Spleen (tissue), 11 donors: ENCODE results near the gene PRKACA. TPM values are rescaled to one million over a fixed set of nuclear protein-coding genes. Genes with fewer than 3 reads are reported as not detected.

ENCODE experiments used
- DNase-seq: peaks from one replicate; pipeline ENCODE4 v3.0.0-alpha.2; 2020
- H3K27ac ChIP-seq, 8 donors: fragments of 200-600 bp; sonication (generic) in 7 of 8; 1 replicate in 4 of 8; 2 replicates in 4 of 8; pipeline versions ENCODE4 v1.5.0 to v1.8.0; 2016 to 2021; ENCODE audit warnings: inconsistent platforms in 4 of 8, mild to moderate bottlenecking in 4 of 8, moderate library complexity in 1 of 8
- H3K27me3 ChIP-seq, 7 donors: fragments of 200-600 bp; sonication (generic) in 6 of 7; replicated peaks in 1 of 7; 1 replicate in 4 of 7; 2 replicates in 3 of 7; pipeline versions ENCODE4 v1.5.0 to v1.8.0; 2016 to 2021; ENCODE audit warnings: inconsistent platforms in 3 of 7, mild to moderate bottlenecking in 1 of 7
- H3K36me3 ChIP-seq, 6 donors: fragments of 200-600 bp; sonication (generic) in 5 of 6; 1 replicate in 4 of 6; 2 replicates in 2 of 6; pipeline versions ENCODE4 v1.5.0 to v1.8.0; 2016 to 2021; ENCODE audit warnings: inconsistent platforms in 2 of 6
- H3K4me1 ChIP-seq, 6 donors: fragments of 200-600 bp; sonication (generic) in 5 of 6; 1 replicate in 3 of 6; 2 replicates in 3 of 6; pipeline versions ENCODE4 v1.5.0 to v1.8.0; 2016 to 2021; ENCODE audit warnings: inconsistent platforms in 3 of 6
- H3K4me3 ChIP-seq, 8 donors: fragments of 200-600 bp; sonication (generic) in 7 of 8; 1 replicate in 4 of 8; 2 replicates in 4 of 8; pipeline versions ENCODE4 v1.5.0 to v1.8.0; 2016 to 2021; ENCODE audit warnings: inconsistent platforms in 4 of 8, mild to moderate bottlenecking in 4 of 8, moderate library complexity in 2 of 8
- H3K9me3 ChIP-seq, 8 donors: fragments of 200-600 bp; sonication (generic) in 7 of 8; 1 replicate in 4 of 8; 2 replicates in 4 of 8; pipeline versions ENCODE4 v1.5.0 to v1.8.0; 2016 to 2021; ENCODE audit warnings: inconsistent platforms in 4 of 8
- CTCF ChIP-seq, 11 experiments: fragments of 200-600 bp in 7 of 11; fragments of 450-650 bp in 4 of 11; sonication (generic) in 4 of 11; IDR thresholded peaks in 8 of 11; conservative IDR thresholded peaks in 3 of 11; 1 replicate in 7 of 11; 2 replicates in 4 of 11; pipeline versions ENCODE4 v1.4.0 to v1.8.0; 2016 to 2021; ENCODE audit warnings: antibody characterized with exemption in 11 of 11, inconsistent platforms in 4 of 11, mild to moderate bottlenecking in 1 of 11
- POLR2A ChIP-seq, 3 donors: fragments of 450-650 bp; IDR thresholded peaks; one replicate each; pipeline ENCODE4 v1.5.1; 2017; ENCODE audit warnings: antibody characterized with exemption in 3 of 3, mild to moderate bottlenecking in 1 of 3
- POLR2AphosphoS5 ChIP-seq, 3 donors: sonication (generic); formaldehyde crosslinking; IDR thresholded peaks; one replicate each; pipeline ENCODE4 v1.5.1; 2017; ENCODE audit warnings: antibody characterized with exemption in 3 of 3
- WGBS, 5 donors: extraction: QIAGEN DNeasy Blood & Tissue Kit in 3 of 5; methylation state at CpG; one replicate each; pipeline versions ENCODE4 v1.1.5 to v1.1.7; 2013 to 2018; 5-methylcytosine and 5-hydroxymethylcytosine counted together
- intact Hi-C: fragments of 100-400 bp; cut with DNase I; formaldehyde crosslinking; loops from one replicate; pipeline ENCODE4 v1.15.0; 2023; ENCODE audit warnings: low total_unique reads
- polyA plus RNA-seq, 3 donors: library from polyadenylated mRNA; stranded (reverse); fragments of 200-250 nt; gene quantifications; one replicate each; pipeline ENCODE4 v1.2.1, GENCODE V29; 2013
- total RNA-seq, 7 donors: library from RNA; depleted of rRNA in 3 of 7; stranded (reverse); fragments of >200 nt in 3 of 7; fragmentation: NEBNext Ultra II Directional in 4 of 7; extraction: Animal tissue kit (Norgen Biotek cat#: 25700) in 4 of 7; gene quantifications; one replicate each; pipeline versions ENCODE4 v1.1.0 to v1.2.1, GENCODE V29; 2016 to 2021
- donor health status: healthy with polysubstance abuse.
- donor health status: DM: no; HTN: no; CAD: no; lungs with moderate emphysema.
- donor health status: DM: no; HTN: no; CAD: no.
- donor health status: Bipolar disorder and iron deficiency.
- donor health status: healthy.
- donor health status: DM: no; HTN: no; CAD: no.
- donor health status: DM: yes; HTN: yes; CAD: no.

Gene PRKACA
- total and polyA plus RNA-seq, 10 donors: 26.6 to 256 (median 109) TPM

DNA sequence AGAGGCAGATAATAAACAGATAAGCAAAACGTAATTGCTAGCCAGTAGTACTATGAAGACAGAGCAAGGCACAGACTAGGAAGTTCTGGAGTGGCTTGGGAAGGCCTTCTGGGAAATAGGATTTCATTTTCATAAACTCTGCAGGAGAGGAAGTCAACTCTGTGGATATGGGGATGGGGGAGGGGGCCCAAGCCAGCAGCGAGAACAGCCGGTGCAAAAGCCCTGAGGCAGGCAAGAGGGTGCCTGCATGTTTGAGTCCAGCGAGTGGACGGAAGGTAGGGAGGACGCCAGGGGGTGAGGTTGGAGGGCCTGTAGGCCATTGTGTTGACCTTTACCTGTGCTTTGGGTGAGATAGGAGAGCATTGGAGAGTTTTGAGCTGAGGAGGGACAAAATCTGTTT lies 27.8 kb upstream of the PRKACA start:
- Histone ChIP-seq H3K27ac (peak overlapping the region in 1 of 8 donors; percentile 64), H3K27me3 (no peaks in the 10 kb centered on the region), H3K36me3 (peaks cover 0 to 5% (median 0%) of the 10 kb centered on the region in 6 donors), H3K4me1 (peaks cover 22 to 61% (median 38%) of the 10 kb centered on the region in 6 donors), H3K9me3 (no peaks in the 10 kb centered on the region), H3K4me3 (no peak overlapping the region)
- DNase-seq: no peak
- intact Hi-C loops: no loop called here
- TF ChIP-seq POLR2AphosphoS5 (IDR thresholded peaks at IDR 0.05): no peak
- no peak for TF ChIP-seq POLR2A (IDR thresholded peaks at IDR 0.05)
- TF ChIP-seq CTCF (IDR thresholded peaks at IDR 0.05 in 8 of 11, conservative IDR thresholded peaks at IDR 0.05 in 3 of 11): no peak
- 84 to 89% (median 88%) methylated on average over 6 of the region's 6 CpGs for WGBS, 5 donors

DNA sequence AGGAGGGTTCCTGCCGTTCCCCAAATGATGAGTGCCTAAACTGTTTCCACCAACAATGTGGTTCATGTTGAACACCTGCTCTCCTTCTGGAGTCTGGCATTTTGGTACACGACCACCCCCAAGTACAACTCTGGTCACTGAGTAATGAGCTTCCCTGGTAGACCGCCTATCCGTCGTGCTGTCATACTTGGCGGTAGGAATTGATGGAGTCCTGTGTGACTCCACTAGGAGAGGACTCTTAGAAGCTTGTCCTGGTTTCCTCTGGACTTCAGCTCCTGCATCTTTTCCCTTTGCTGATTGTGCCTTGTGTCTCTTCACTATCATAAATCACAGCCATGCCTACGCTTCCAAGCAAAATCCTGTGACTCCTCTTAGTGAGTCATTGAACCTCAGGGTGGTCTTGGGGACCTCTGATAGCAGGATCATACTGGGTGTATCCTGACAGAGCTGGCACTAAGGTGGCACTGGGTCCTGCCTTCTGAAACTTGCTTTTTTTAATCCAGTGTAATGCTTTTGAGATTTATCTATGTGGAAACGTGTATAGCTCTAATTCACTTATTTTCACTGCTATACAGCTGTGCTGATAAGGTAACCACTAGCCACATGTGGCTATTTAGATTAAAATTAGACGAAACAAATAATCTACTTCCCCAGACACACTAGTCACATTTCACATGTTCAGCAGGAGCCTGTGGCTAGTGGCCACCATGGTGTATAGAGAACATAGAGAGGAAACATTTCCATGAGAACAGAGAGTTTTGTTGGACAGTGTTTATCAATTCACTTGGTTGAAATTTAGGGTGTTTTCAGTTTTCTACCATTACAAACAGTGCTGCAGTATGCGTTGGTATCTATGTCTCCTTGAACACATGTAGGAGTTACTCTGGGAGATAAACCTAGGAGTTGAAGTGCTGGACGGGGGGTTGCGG lies 25.0 kb upstream of the PRKACA start:
- DNase-seq: no peak
- no peak overlapping the region for H3K27ac ChIP-seq
- peaks cover 16 to 61% (median 38%) of the 10 kb centered on the region in 6 donors for H3K4me1 ChIP-seq
- TF ChIP-seq CTCF (IDR thresholded peaks at IDR 0.05 in 8 of 11, conservative IDR thresholded peaks at IDR 0.05 in 3 of 11): no peak
- TF ChIP-seq POLR2AphosphoS5 (IDR thresholded peaks at IDR 0.05): no peak
- TF ChIP-seq POLR2A (IDR thresholded peaks at IDR 0.05): no peak
- H3K36me3 ChIP-seq: peaks cover 0 to 8% (median 0%) of the 10 kb centered on the region in 6 donors
- intact Hi-C loops: no loop called here
- no peak overlapping the region for H3K4me3 ChIP-seq
- 84 to 94% (median 89%) methylated on average over 12 of the region's 12 CpGs for WGBS, 5 donors
- H3K9me3 ChIP-seq: no peaks in the 10 kb centered on the region
- H3K27me3 ChIP-seq: no peaks in the 10 kb centered on the region

GRCh38 chr19:14141041-14141440 lies 23.5 kb upstream of the PRKACA start:
- Histone ChIP-seq H3K9me3 (no peaks in the 10 kb centered on the region), H3K36me3 (peaks cover 0 to 8% (median 0%) of the 10 kb centered on the region in 6 donors), H3K4me1 (peaks cover 17 to 54% (median 38%) of the 10 kb centered on the region in 6 donors), H3K27ac (peak overlapping the region in 2 of 8 donors; percentile 97 to 99), H3K4me3 (no peak overlapping the region), H3K27me3 (no peaks in the 10 kb centered on the region)
- no peak for DNase-seq
- intact Hi-C loops: no loop called here
- TF ChIP-seq CTCF (IDR thresholded peaks at IDR 0.05 in 8 of 11, conservative IDR thresholded peaks at IDR 0.05 in 3 of 11): no peak
- no peak for TF ChIP-seq POLR2AphosphoS5 (IDR thresholded peaks at IDR 0.05)
- no peak for TF ChIP-seq POLR2A (IDR thresholded peaks at IDR 0.05)
- WGBS, 5 donors: 91 to 94% (median 93%) methylated on average over 8 of the region's 8 CpGs

DNA sequence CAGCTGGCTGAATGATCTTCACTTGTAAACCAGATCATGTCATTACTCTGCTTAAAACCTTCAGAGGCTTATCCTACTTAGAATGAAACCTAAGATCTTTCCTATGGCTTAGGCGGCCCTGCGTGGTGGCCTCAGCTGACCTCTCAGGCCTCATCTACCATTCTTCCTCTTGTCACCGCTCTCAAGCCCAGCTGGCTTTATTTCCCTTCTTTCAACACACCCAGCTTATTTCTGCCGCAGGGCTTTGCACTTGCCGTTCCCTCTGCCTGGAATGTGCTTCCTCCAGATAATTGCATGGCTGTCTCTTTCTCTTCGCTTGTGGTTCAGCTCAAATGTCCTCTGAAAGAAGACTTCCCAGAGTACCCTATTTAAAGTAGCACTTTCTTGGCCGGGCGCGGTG lies 22.4 kb upstream of the PRKACA start:
- 36 to 67% (median 51%) methylated on average over 9 of the region's 9 CpGs for WGBS, 5 donors
- Histone ChIP-seq H3K4me1 (peaks cover 17 to 65% (median 47%) of the 10 kb centered on the region in 6 donors), H3K27ac (peak overlapping the region in 6 of 8 donors; percentile 36 to 99 (median 98)), H3K27me3 (no peaks in the 10 kb centered on the region), H3K4me3 (no peak overlapping the region), H3K9me3 (no peaks in the 10 kb centered on the region), H3K36me3 (peaks cover 0 to 8% (median 0%) of the 10 kb centered on the region in 6 donors)
- TF ChIP-seq CTCF (IDR thresholded peaks at IDR 0.05 in 8 of 11, conservative IDR thresholded peaks at IDR 0.05 in 3 of 11): no peak
- peak in 1 of 3 donors; percentile 8 for TF ChIP-seq POLR2A (IDR thresholded peaks at IDR 0.05)
- peak in 2 of 3 donors; percentile 12 to 56 for TF ChIP-seq POLR2AphosphoS5 (IDR thresholded peaks at IDR 0.05)
- intact Hi-C loops: loop anchor here (10.0 kb wide), 1 partner anchor 55 kb away; the partner anchor contains the start of gene C19orf67
- no peak for DNase-seq
